Calu3 (cell line): ENCODE data around the gene VWF. TPM values are rescaled to one million over a fixed set of nuclear protein-coding genes. Genes with fewer than 3 reads are reported as not detected.

Experiments
- BruUV-seq: library from RNA; stranded (reverse); fragments of 400-500 nt; replicated peaks from 2 replicates; lab custom pipeline; 2021; lab: Mats Ljungman, UMichigan
- CTCF ChIA-PET: fragments of 300-600 bp; sonication (Branson Sonifier 250); formaldehyde crosslinking; loops from one replicate; lab custom pipeline; 2022; ENCODE audit warnings: antibody characterized with exemption; lab: Charles Lee
- DNase-seq: peaks from one replicate; pipeline ENCODE4 v3.0.0; 2022
- H3K27ac Mint-ChIP-seq: one replicate; pipeline ENCODE4 v1.8.0; 2022; ENCODE audit warnings: mixed read lengths; ENCODE audit not compliant: unreplicated experiment
- H3K27me3 Mint-ChIP-seq: one replicate; pipeline ENCODE4 v1.8.0; 2022; ENCODE audit warnings: mixed read lengths; ENCODE audit not compliant: unreplicated experiment
- H3K36me3 Mint-ChIP-seq: one replicate; pipeline ENCODE4 v1.8.0; 2022; ENCODE audit warnings: mild to moderate bottlenecking, moderate library complexity, mixed read lengths; ENCODE audit not compliant: insufficient read depth, unreplicated experiment
- H3K4me1 Mint-ChIP-seq: one replicate; pipeline ENCODE4 v1.8.0; 2022; ENCODE audit warnings: mild to moderate bottlenecking, low read depth, mixed read lengths; ENCODE audit not compliant: unreplicated experiment
- H3K4me3 Mint-ChIP-seq: one replicate; pipeline ENCODE4 v1.8.0; 2022; ENCODE audit warnings: mild to moderate bottlenecking, low read depth, moderate library complexity, mixed read lengths; ENCODE audit not compliant: unreplicated experiment
- H3K9me3 Mint-ChIP-seq: one replicate; pipeline ENCODE4 v1.8.0; 2022; ENCODE audit warnings: low read depth, mixed read lengths; ENCODE audit not compliant: unreplicated experiment
- CTCF ChIP-seq: fragments of 200-600 bp; IDR thresholded peaks from one replicate; pipeline ENCODE4 v1.8.0; 2022; ENCODE audit warnings: antibody characterized with exemption; ENCODE audit not compliant: unreplicated experiment
- intact Hi-C: fragments of 100-400 bp; cut with micrococcal nuclease; formaldehyde crosslinking; loops from one replicate; pipeline ENCODE4 v1.10.0; 2022; ENCODE audit not compliant: unreplicated experiment
- total RNA-seq: library from RNA; stranded (reverse); gene quantifications from 2 replicates; pipeline ENCODE4 v1.2.3, GENCODE V29; 2022

VWF gene
- total RNA-seq, 1 experiment from 2014 or later = not detected

GRCh38 chr12:5954661-5955060, 169.8 kb downstream of the VWF start:
- Mint-ChIP-seq H3K27me3 (peaks cover 89% of the 10 kb centered on the region), H3K36me3 (no peaks in the 10 kb centered on the region), H3K27ac (no peak overlapping the region), H3K4me1 (no peaks in the 10 kb centered on the region), H3K9me3 (no peaks in the 10 kb centered on the region), H3K4me3 (no peak overlapping the region)
- no TSS peak for BruUV-seq
- no peak for DNase-seq
- CTCF ChIA-PET = no interaction called here
- TF ChIP-seq CTCF = no peak
- intact Hi-C loops = no loop called here

- intact Hi-C loops = no loop called here
- DNase-seq = no peak
- Mint-ChIP-seq H3K27ac (no peak overlapping the region), H3K4me1 (no peaks in the 10 kb centered on the region), H3K36me3 (no peaks in the 10 kb centered on the region), H3K27me3 (peaks cover 89% of the 10 kb centered on the region), H3K4me3 (no peak overlapping the region), H3K9me3 (no peaks in the 10 kb centered on the region)
- BruUV-seq = no TSS peak
- no peak for TF ChIP-seq CTCF
- CTCF ChIA-PET = no interaction called here
These were observed 170.5 kb downstream of the VWF start for GRCh38 chr12:5953835-5954586.

GRCh38 chr12:5952031-5952430, 172.4 kb downstream of the VWF start:
- CTCF ChIA-PET = no interaction called here
- Mint-ChIP-seq H3K9me3 (no peaks in the 10 kb centered on the region), H3K27me3 (peaks cover 91% of the 10 kb centered on the region)

DNA sequence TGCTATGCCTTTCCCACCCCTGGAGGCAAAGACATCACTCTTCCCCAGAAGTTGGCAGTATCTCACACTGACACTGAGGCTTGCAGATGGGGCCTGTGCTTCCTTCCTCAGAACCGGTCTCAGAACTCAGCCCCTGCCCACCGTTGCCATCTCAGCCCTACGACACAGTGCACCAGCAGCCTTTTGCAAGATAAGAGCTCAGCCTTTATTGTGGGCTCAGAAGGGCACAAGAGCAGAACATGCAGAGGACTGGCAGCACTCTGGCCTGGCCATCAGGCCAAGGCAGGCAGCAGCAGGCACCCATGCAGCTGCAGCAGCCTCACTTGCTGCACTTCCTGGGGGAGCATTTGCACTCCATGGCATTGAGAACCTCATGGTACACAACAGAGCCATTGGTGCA, 175.8 kb downstream of the VWF start:
- Mint-ChIP-seq H3K27ac (no peak overlapping the region), H3K4me1 (no peaks in the 10 kb centered on the region), H3K36me3 (no peaks in the 10 kb centered on the region), H3K4me3 (no peak overlapping the region), H3K27me3 (peaks cover 100% of the 10 kb centered on the region), H3K9me3 (no peaks in the 10 kb centered on the region)
- no TSS peak for BruUV-seq
- TF ChIP-seq CTCF = no peak
- DNase-seq = no peak
- intact Hi-C loops = no loop called here
- CTCF ChIA-PET = no interaction called here

More at GRCh38 chr12:5952031-5952430, 172.4 kb downstream of the VWF start:
- TF ChIP-seq CTCF = no peak
- intact Hi-C loops = no loop called here
- Mint-ChIP-seq H3K27ac (no peak overlapping the region), H3K4me1 (no peaks in the 10 kb centered on the region), H3K4me3 (no peak overlapping the region), H3K36me3 (no peaks in the 10 kb centered on the region)
- no TSS peak for BruUV-seq
- DNase-seq = no peak
